Adipocyte (in vitro differentiated cells): ENCODE measurements around the gene MADCAM1.

ENCODE experiments used
- DNase-seq: peaks from one replicate; pipeline ENCODE4 v3.0.0-alpha.2; 2015; ENCODE audit warnings: low read depth
- H3K27me3 ChIP-seq: replicated peaks from 2 replicates; pipeline ENCODE4 v1.7.0; 2013; ENCODE audit warnings: mild to moderate bottlenecking, low read length, moderate library complexity; ENCODE audit not compliant: control insufficient read depth, insufficient read depth
- H3K36me3 ChIP-seq: 2 replicates; pipeline ENCODE4 v1.7.0; 2013; ENCODE audit warnings: low read length, mild to moderate bottlenecking, moderate library complexity; ENCODE audit not compliant: control insufficient read depth, insufficient read depth, severe bottlenecking
- H3K4me1 ChIP-seq: 2 replicates; pipeline ENCODE4 v1.7.0; 2013; ENCODE audit warnings: mild to moderate bottlenecking, low read length, moderate library complexity; ENCODE audit not compliant: control insufficient read depth, insufficient read depth
- H3K4me3 ChIP-seq: 2 replicates; pipeline ENCODE4 v1.7.0; 2013; ENCODE audit warnings: mild to moderate bottlenecking, low read length, moderate library complexity
- H3K9ac ChIP-seq: 2 replicates; pipeline ENCODE4 v1.7.0; 2013; ENCODE audit warnings: mild to moderate bottlenecking, low read length, moderate library complexity
- H3K9me3 ChIP-seq: 2 replicates; pipeline ENCODE4 v1.7.0; 2013; ENCODE audit warnings: mild to moderate bottlenecking, low read length, moderate library complexity; ENCODE audit not compliant: control insufficient read depth

Gene MADCAM1

DNA sequence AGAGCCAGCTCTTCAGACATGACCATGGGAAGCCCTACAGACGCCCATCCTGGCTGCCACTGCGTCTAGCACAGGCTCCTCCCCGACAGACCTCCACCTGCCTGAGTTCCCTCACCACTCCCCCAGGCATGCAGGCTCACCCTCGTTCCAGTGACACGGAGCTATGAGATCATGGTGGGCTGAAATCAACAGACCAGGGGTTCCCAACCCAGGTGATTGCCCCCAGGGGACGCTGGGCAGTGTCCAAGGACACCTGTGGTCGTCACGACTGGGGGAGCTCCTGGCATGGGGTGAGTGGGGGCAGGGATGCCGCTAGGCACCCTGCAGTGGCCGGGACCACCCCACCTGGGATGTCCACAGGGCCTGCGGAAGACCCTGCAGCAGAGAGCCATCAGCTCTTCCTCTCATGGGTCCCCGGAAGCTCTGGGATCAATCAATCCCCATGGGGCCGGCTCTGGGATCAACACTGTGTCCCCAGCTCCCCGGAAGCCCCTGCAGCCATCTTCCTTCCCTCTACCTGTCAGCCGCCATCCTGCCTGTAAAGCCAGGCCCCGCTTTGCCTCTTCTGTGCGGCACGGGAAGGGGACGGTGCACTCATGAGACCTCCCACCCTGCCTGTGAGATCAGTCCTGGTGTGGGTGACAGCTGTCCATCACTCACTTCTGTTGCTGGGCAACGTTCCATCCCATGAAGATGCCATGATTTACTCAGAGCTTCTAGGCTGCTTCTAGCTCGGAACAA, 12.8 kb upstream of the MADCAM1 start:
- H3K36me3 ChIP-seq = no peaks in the 10 kb centered on the region
- H3K27me3 ChIP-seq = peaks cover 6% of the 10 kb centered on the region
- no peak overlapping the region for H3K9ac ChIP-seq
- H3K4me3 ChIP-seq = no peak overlapping the region
- H3K9me3 ChIP-seq = no peaks in the 10 kb centered on the region
- DNase-seq = no peak
- H3K4me1 ChIP-seq = peaks cover 10% of the 10 kb centered on the region

- DNase-seq = no peak
- Histone ChIP-seq H3K4me1 (peaks cover 10% of the 10 kb centered on the region), H3K9me3 (no peaks in the 10 kb centered on the region), H3K27me3 (no peaks in the 10 kb centered on the region), H3K4me3 (no peak overlapping the region), H3K9ac (no peak overlapping the region), H3K36me3 (no peaks in the 10 kb centered on the region)
Observed at GRCh38 chr19:484494-484893, 11.8 kb upstream of the MADCAM1 start.

DNA sequence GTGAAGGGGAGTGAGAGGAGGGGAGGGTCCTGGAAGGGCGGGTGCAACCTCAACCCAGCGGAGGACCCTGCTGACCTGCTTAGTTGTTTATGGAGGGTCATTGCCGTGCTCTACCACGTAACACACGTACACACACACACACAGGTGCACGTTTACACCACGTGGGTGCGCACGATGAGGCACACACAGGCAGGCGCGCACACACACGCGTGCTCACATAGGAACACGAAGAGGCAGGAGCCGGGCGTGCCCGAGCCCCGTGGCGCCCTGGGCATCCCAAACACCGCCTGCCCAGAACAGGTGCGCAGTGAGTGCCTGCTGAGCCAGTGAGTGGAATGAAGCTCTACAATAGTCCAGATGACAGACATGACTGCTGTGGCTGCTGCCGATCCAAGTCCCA, 11.2 kb upstream of the MADCAM1 start:
- Histone ChIP-seq H3K9ac (no peak overlapping the region), H3K36me3 (no peaks in the 10 kb centered on the region), H3K4me1 (peaks cover 11% of the 10 kb centered on the region), H3K9me3 (no peaks in the 10 kb centered on the region), H3K27me3 (no peaks in the 10 kb centered on the region), H3K4me3 (no peak overlapping the region)
- DNase-seq = no peak

GRCh38 chr19:485583-486236, 10.6 kb upstream of the MADCAM1 start:
- H3K4me3 ChIP-seq = no peak overlapping the region

DNA sequence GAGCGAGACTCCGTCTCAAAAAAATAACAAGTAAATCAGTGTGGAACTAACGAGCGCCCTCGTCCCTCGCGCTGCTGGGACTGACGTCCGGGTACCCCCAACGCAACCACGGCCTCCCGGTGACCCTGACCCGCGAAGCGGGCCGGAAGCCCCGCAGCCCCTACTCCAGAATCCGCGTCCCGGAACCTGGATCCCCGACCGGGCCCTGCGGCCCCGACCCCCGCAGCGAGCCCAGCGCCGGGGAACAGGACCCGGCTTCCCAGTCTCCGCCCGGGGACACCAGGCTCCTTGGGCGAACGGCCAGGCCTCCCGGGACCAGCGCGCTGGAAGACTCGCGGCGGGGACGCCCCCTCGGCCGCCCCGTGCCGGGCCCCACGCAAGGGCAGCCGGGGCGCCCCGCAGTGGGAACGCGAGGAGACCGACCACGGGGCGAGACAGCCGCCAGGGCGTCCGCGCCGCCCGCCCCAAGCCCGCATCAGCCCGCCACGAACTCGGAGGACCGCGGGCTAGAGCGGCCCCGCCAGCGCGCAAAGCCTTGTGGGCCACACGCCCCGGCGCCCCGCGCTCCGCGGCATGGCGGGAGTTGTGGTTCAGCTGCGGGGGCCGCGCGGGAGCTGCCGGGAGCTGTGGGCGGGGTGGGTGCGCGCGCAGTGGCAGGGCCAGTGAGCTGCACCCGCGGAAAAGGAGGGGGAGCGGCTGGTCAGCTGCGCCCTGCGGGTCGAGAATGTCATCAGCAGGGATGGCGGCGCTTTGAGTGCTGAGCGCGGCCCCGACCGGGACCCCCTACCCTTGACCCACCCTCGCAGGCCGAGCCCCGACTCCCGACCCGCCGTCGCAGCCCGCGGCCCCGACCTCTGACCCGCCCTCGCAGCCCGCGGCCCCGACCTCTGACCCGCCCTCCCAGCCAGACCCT, 7.5 kb upstream of the MADCAM1 start:
- Histone ChIP-seq H3K9ac (peak overlapping the region; percentile 97), H3K4me1 (peaks cover 16% of the 10 kb centered on the region), H3K27me3 (no peaks in the 10 kb centered on the region), H3K9me3 (no peaks in the 10 kb centered on the region), H3K36me3 (no peaks in the 10 kb centered on the region), H3K4me3 (peak overlapping the region; percentile 88)
- peak; percentile 98 for DNase-seq

More at GRCh38 chr19:485583-486236, 10.6 kb upstream of the MADCAM1 start:
- Histone ChIP-seq H3K9me3 (no peaks in the 10 kb centered on the region), H3K36me3 (no peaks in the 10 kb centered on the region), H3K27me3 (no peaks in the 10 kb centered on the region), H3K4me1 (peaks cover 16% of the 10 kb centered on the region), H3K9ac (peak overlapping the region; percentile 14)
- peak; percentile 52 for DNase-seq

DNA sequence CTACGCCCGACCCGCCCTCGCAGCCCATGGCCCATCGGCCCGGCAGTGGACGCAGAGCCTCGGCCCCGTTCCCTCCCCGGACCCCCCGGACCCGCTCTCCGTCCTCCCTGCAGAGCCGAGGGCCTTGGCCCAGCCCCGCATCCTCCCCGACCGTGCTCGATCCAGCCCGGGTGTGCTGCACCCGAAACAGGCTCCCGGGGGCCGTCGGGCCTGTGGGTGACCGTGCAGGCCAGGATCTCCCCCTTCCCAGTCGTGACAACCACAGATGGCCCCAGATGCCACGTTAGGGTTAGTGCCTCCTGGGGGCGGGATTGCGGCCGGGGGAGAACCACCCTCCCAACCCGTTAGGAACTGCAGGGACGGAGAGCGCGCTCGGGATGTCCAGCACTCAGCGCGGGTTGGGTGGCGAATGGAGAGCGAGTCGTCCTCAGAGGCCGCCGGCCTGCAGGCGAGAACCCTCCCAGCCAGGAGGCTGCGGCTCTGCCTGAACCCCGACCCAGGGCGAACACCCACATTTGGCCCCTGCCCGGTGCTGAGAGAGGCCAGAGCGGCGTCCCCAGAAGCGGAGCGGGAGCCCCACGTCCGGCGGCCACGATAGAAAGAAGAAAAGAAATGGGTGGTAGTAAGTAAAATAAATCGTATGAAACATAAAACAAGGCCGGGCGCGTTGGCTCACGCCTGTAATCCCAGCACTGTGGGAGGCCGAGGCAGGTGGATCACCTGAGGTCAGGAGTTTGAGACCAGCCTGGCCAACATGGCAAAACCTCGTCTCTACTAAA, 6.7 kb upstream of the MADCAM1 start:
- DNase-seq = peak; percentile 54
- Histone ChIP-seq H3K36me3 (no peaks in the 10 kb centered on the region), H3K9ac (peak overlapping the region; percentile 97), H3K4me3 (peak overlapping the region; percentile 88), H3K4me1 (peaks cover 16% of the 10 kb centered on the region), H3K9me3 (no peaks in the 10 kb centered on the region), H3K27me3 (no peaks in the 10 kb centered on the region)

- no peak overlapping the region for H3K4me3 ChIP-seq
- no peaks in the 10 kb centered on the region for H3K9me3 ChIP-seq
- H3K4me1 ChIP-seq = peaks cover 7% of the 10 kb centered on the region
- peak; percentile 20 for DNase-seq
- no peaks in the 10 kb centered on the region for H3K27me3 ChIP-seq
- no peaks in the 10 kb centered on the region for H3K36me3 ChIP-seq
- no peak overlapping the region for H3K9ac ChIP-seq
Observed at GRCh38 chr19:491146-491741, 5.0 kb upstream of the MADCAM1 start.

DNA sequence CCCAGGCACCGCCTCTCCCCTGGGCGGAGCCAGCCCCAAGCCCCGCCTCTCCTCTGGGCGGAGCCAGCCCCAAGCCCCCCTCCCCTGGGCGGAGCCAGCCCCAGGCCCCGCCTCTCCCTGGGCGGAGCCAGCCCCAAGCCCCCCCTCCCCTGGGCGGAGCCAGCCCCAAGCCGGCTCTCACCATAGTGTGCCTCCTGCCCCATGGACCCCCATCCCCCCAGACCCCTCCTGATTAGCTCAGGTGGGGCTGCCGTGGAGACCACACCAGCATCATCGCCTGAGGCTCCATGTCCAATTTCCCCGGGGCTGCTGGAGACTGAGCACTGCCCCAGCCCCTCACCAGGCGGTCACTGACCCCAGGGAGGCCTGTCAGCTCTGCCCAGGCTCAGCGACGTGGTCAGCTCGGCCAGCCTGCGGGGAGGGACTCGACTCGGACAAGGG, 4.2 kb upstream of the MADCAM1 start:
- DNase-seq = peak; percentile 43

DNA sequence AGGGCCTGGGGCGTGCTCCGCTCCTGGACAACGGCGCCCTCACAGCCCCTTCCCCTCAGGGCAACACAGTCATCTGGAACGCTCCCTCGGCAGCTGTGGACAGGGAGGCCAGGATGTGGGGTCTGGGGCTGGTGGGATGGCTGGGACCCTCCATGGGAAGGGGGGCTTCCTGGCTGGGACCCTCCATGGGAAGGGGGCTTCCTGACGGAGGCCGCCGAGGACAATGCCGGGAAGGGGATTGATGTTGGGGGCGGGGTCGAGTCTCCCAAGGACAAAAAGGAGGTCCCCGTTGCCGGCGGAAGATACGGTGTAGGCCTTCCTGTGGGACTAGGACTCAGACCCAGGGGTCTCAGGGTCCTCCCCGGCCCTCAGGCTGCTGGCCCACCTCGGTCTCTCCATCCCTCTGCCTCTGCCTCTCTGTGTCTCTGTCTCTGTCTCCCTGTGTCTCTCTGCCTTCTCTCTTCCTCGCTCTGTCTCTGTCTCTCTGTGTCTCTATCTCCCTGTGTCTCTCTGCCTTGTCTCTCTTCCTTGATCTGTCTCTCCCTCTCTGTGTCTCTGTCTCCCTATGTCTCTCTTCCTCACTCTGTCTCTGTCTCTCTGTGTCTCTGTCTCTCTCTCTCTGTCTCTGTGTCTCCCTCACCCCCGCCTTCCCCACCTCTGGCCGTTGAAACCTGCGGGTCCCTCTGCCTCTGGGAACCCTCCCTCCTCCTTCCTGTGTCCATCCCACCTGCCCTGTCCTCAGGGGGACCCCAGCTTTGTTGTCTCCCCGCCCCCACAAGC, 2.7 kb upstream of the MADCAM1 start:
- DNase-seq = no peak
- H3K9ac ChIP-seq = no peak overlapping the region
- no peak overlapping the region for H3K4me3 ChIP-seq
- H3K9me3 ChIP-seq = no peaks in the 10 kb centered on the region
- H3K36me3 ChIP-seq = no peaks in the 10 kb centered on the region
- peaks cover 6% of the 10 kb centered on the region for H3K4me1 ChIP-seq
- H3K27me3 ChIP-seq = no peaks in the 10 kb centered on the region

More for the DNA sequence above, 4.2 kb upstream of the MADCAM1 start:
- no peaks in the 10 kb centered on the region for H3K27me3 ChIP-seq
- no peak overlapping the region for H3K4me3 ChIP-seq
- no peaks in the 10 kb centered on the region for H3K9me3 ChIP-seq
- no peaks in the 10 kb centered on the region for H3K36me3 ChIP-seq
- no peak overlapping the region for H3K9ac ChIP-seq
- H3K4me1 ChIP-seq = peaks cover 6% of the 10 kb centered on the region
